Lower leg skin (tissue), 3 donors: ENCODE results near the gene CRYAB.

Experiments used
- CTCF ChIP-seq, 3 donors: fragments of 450-650 bp; IDR thresholded peaks; one replicate each; pipeline ENCODE4 v1.5.1; 2016; ENCODE audit warnings: antibody characterized with exemption in 3 of 3, mild to moderate bottlenecking in 3 of 3, moderate library complexity in 2 of 3
- POLR2A ChIP-seq, 2 donors: fragments of 450-650 bp; IDR thresholded peaks; one replicate each; pipeline ENCODE4 v1.6.1; 2016 to 2017; ENCODE audit warnings: antibody characterized with exemption in 2 of 2, mild to moderate bottlenecking in 1 of 2, moderate library complexity in 1 of 2

- no peak for TF ChIP-seq POLR2A (IDR thresholded peaks at IDR 0.05)
- TF ChIP-seq CTCF (IDR thresholded peaks at IDR 0.05) = no peak
Measured at GRCh38 chr11:111917312-111917711, 5.7 kb upstream of the CRYAB start.
